ENCODE results near the gene KLHL35.

KLHL35 gene

GRCh38 chr11:75432911-75433321, at the start of gene KLHL35:
Gene KLHL35 (minus strand): TSS chr11:75433203. CDS start chr11:75430629, 2,574 bp downstream.
- DNase-seq (ENCODE audit: low read depth, low spot score) = no peak

GRCh38 chr11:75481922-75482606, 49.1 kb upstream of the KLHL35 start:
- DNase-seq (ENCODE audit: low read depth, low spot score) = no peak

GRCh38 chr11:75481223-75481921, 48.4 kb upstream of the KLHL35 start:
- no peak for DNase-seq (ENCODE audit: low read depth, low spot score)

- no peak for DNase-seq (ENCODE audit: low read depth, low spot score)
These were observed 47.5 kb upstream of the KLHL35 start for GRCh38 chr11:75480185-75481175.

- DNase-seq (ENCODE audit: low read depth, low spot score) = no peak
These were observed 46.7 kb upstream of the KLHL35 start for GRCh38 chr11:75479597-75480145.

- no peak for DNase-seq (ENCODE audit: low read depth, low spot score)
These were observed 46.0 kb upstream of the KLHL35 start for GRCh38 chr11:75478783-75479596.

GRCh38 chr11:75477614-75477935, 44.6 kb upstream of the KLHL35 start:
- no peak for DNase-seq (ENCODE audit: low read depth, low spot score)

GRCh38 chr11:75476739-75477613, 44.0 kb upstream of the KLHL35 start:
- DNase-seq (ENCODE audit: low read depth, low spot score) = no peak

GRCh38 chr11:75475767-75476650, 43.0 kb upstream of the KLHL35 start:
- DNase-seq (ENCODE audit: low read depth, low spot score) = no peak

GRCh38 chr11:75474878-75475766, 42.1 kb upstream of the KLHL35 start:
- DNase-seq (ENCODE audit: low read depth, low spot score) = no peak

- DNase-seq (ENCODE audit: low read depth, low spot score) = no peak
These were observed 41.2 kb upstream of the KLHL35 start for GRCh38 chr11:75474240-75474639.

- no peak for DNase-seq (ENCODE audit: low read depth, low spot score)
These were observed 40.7 kb upstream of the KLHL35 start for GRCh38 chr11:75473684-75474083.

- no peak for DNase-seq (ENCODE audit: low read depth, low spot score)
These were observed 39.2 kb upstream of the KLHL35 start for GRCh38 chr11:75472081-75472732.

- DNase-seq (ENCODE audit: low read depth, low spot score) = no peak
These were observed 38.4 kb upstream of the KLHL35 start for GRCh38 chr11:75471176-75471973.

GRCh38 chr11:75470476-75471080, 37.6 kb upstream of the KLHL35 start:
- DNase-seq (ENCODE audit: low read depth, low spot score) = no peak

- no peak for DNase-seq (ENCODE audit: low read depth, low spot score)
These were observed 36.9 kb upstream of the KLHL35 start for GRCh38 chr11:75469785-75470405.
